22Rv1 (cell line): ENCODE results near the gene PAQR3.

Experiments
- CTCF ChIP-seq: fragments of 450-650 bp; IDR thresholded peaks from 2 replicates; pipeline ENCODE4 v1.5.1; 2017; ENCODE audit warnings: mild to moderate bottlenecking
- ZFX ChIP-seq: fragments of 450-650 bp; IDR thresholded peaks from 2 replicates; pipeline ENCODE4 v1.6.1; 2017; ENCODE audit warnings: antibody characterized with exemption, borderline replicate concordance

GRCh38 chr4:78899302-78899701 is 39.9 kb downstream of the PAQR3 start:
- TF ChIP-seq CTCF: no peak
- no peak for TF ChIP-seq ZFX
